Fibroblast of peridontal ligament (primary cell): ENCODE data around the gene SKAP1.

Source experiments
- DNase-seq: peaks from one replicate; pipeline ENCODE4 v3.0.0-alpha.2; 2010; ENCODE audit errors: extremely low read depth

Gene SKAP1

DNA sequence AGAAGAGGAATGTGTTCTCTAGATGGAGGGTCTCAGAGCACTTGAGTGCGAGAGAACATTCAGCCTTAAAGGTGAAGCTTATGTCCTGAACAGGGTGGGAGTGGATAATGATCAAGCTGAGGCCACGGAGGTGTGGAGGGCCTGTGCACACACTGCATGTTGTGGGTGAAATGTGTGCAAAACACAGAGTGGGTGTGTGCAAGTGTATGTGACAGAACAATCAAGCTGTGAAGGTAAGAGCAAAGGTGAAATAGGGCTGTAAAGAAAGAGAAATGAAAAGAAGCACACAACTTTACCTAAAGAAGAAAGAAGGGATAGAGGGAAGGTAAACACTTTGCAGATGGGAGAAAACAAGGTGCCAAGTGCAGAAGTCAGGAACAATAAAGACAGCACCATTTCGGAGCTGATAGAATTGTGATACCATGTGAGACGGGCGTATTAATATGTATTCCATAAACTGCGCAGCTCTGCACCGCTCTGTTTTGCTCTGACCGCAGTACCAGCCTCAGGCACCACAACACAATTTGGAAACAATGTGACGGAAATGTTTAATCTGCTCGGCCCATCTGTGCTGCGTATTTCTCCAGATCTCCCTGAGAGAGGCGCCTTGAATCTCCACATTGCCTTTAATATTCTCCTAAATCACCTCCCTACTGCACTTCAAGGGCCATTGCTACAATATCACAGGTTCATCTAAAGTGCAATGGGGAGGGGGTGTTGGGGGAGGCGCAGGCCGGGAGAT lies 281.8 kb downstream of the SKAP1 start:
- no peak for DNase-seq

GRCh38 chr17:48144976-48145798 lies 284.8 kb downstream of the SKAP1 start:
- DNase-seq = no peak

DNA sequence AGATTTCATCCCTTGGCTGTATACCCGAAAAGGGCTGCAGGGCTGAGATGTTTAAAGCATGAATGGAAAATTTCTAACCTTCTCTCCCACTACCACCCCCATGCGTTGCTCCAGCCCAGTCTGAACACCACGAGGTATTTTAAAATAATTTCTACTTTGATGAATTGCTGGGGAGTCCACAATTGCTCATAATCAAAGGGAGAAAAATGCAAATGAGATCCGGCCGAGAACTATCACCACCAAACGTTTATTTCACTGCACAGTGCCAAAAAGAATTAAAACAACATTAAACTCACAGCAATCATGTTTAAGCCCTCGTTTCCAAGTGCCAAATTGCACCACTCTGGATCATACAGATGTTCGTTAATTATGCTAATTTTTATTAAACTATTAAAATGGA lies 285.8 kb downstream of the SKAP1 start:
- DNase-seq = no peak

DNA sequence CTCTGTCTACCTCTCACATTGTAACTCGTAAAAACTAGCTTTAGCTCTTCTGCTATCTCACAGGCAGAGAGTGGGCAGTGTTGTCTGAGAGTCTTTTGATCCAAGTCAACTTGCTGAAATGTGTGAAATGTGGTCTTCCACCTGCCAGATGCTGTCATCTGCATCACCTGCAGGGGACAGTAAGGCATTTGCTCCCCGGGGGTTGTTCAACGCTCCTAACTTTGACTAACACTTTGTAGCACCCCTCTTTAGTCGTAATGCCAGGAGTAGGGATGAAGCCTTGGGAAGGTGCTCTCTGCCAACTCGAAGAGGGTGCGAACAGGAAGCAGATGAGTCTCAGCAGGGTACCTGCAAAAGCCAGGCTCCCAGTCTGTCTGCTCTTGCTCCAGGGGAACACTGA lies 286.4 kb downstream of the SKAP1 start:
- no peak for DNase-seq

DNA sequence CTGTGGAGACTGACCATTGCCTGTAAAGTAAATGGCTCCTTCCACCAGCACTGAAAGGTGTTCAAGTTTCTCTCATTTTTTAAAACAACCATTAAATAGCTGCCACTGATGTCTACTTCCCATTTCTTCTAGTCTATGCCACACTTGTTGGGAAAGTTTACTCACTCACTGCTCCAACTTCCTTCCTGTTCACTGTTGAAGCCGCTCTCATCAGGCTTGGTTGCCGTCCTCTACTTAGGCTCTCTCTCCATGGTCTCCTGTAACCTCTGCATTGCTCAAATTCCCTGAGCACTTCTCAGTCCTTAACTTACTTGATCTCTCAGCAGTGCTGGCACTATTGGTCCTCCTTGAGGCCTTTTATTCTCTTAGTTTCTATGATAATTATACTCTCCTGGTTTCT lies 290.1 kb downstream of the SKAP1 start:
- no peak for DNase-seq

- DNase-seq = no peak
These were observed 292.4 kb downstream of the SKAP1 start for GRCh38 chr17:48137656-48138055.

DNA sequence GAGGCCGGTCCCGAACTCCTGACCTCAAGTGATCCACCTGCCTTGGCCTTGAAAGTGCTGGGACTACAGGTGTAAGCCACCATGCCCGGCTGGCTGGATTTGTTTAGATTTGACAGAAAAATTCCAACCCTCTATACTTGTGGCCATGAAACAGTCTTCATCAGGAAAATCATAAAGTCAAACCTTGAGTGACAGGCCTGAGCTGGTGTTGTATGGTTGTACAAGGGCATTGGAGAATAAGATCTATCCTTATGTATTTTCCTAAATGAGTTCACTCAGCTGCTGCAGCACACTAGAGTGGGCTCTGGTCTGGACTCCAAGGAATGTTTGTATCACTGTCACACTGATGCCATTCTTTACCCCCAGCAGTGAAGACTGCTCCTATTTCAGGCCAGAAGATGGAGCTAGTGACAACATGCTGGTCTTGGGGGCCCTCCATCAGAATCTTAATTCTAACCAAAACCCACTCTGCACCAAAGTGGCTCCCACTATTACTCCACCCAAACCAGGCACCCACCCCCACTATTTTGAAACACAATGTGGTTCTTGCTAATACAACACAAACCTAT lies 295.0 kb downstream of the SKAP1 start:
- DNase-seq = no peak

GRCh38 chr17:48132385-48132784 lies 297.6 kb downstream of the SKAP1 start:
- no peak for DNase-seq

- DNase-seq = peak; percentile 78
These were observed 298.7 kb downstream of the SKAP1 start for GRCh38 chr17:48131216-48131824.

DNA sequence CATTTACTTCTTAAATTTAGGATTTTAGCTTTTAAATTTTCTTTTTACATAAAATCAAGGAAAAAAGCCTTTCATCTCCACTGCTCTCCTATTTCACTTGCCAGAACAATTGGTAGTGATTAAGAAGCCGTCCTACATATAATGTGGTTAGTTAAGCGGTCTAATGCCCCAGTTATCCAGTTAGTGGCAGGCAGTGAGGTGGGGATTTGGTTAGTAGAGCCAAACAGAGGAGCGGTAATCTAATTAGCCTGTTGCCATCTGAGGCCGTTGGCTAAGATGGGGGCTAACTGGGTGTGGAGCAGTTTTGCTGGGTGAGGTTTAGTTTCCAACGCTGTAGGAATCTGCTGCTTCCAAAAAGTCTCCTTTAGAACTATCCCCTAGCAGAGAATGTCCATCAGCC lies 300.0 kb downstream of the SKAP1 start:
- DNase-seq = no peak

DNA sequence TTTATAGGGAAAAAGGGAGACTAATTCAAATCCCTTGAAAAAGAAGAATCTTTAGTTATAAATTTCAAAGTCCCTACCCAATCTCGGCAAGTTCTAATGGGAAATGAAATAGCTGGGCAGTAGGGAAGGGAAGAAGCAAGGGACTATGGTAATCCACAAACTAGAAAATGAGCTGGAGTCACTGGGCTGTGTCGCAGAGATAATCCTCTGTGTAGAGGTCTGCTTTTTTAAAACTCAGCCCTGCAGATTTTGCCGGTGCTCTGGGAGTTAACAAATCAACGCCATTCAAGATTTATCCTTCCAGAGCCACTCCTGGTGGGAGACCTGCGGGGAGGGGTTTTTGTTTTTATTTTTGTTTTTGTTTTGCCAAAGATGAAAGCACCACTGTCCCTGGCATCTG lies 301.6 kb downstream of the SKAP1 start:
- DNase-seq = no peak

DNA sequence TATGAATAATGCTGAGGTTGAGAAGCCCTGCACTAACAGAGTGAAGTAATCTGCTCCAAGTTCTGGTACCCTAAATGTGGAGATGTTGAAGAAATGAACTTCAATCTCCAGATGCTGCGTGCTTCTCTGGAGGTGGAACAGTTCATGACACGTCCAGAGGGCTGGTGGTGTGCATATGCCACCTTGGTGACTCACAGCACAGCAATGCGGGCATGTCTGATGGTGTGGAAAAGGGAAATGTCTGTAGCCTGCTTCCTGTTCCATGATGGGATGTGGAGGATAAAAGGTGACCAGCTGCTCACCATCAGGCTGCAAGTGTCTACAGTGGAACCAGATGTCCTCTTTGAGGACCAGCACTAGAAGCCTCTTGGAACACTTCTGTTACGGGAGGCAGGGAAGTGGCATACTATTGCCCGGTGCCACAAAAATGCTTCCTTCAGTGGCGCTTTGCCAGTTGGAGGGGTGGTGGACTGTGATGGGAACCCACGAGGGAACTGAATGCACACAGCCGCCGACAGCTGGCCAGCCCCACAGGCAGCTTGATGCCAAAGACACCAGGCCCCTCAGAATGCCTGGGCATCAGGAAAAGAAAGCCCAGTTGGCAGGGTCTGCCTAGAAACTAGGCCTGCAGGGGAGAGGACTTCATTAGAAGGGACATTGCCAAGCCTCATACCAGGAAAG lies 302.5 kb downstream of the SKAP1 start:
- no peak for DNase-seq

- DNase-seq = peak; percentile 22
These were observed 303.5 kb downstream of the SKAP1 start for GRCh38 chr17:48126532-48126850.

DNA sequence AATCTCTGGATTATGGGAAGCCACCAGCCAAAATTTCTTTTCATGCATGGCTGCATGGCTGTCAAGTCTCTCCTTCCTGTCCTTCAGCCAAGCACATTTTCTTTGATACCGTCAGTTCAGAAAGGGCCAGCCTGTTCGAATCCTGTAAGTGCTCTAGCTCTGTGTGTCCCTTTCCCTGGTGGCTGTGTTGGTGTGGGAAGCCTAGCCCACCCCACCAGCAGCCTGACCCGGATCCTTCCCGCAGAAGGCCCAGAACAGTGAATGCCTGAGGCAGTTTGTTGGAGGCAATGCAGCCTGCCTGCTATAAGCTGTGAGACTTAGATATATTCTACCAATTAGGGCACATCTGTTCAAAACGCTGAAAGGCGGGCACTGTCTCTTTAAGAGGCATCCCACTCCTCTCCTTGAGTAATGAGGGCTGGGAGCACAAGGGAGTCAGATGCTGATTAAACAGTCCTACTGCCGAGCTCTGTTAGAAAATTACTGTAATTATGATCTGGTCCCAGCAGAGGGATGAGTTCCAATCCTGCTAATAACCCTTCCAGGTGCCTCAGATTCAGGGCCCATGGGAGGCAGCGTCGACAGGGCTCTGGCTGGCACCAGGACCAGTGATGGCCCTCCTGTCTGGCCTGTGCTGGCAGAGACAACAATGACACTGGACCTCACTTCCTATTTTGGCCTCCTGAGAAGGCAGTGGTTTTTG lies 304.0 kb downstream of the SKAP1 start:
- no peak for DNase-seq

DNA sequence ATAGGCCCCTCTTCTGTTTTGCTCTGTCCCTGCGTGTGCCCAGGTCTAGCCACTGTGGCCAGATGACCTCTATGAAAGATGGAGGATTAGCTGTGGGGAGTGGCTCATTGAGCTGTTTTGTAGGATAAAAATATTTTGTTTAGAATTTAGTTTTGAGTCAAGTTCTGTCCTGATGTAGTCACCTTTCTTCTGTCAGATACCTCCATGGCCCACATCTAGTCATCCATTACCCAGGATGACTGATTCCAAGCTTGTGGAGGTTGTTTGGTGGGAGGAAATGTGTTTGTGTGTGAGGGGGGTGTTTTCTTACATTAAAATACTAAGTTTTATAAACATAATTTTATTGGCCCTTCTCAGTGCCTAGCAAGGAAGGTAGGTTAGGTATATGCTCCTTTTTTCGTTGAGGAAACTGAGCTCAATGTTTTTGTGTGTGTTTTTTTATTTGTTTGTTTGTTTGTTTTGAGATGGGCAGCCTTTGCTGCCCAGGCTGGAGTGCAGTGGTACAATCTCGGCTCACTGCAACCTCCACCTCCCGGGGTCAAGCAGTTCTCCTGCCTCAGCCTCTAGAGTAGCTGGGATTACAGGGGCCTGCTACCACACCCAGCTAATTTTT lies 306.1 kb downstream of the SKAP1 start:
- no peak for DNase-seq

GRCh38 chr17:48123111-48123510 lies 306.9 kb downstream of the SKAP1 start:
- DNase-seq = no peak

DNA sequence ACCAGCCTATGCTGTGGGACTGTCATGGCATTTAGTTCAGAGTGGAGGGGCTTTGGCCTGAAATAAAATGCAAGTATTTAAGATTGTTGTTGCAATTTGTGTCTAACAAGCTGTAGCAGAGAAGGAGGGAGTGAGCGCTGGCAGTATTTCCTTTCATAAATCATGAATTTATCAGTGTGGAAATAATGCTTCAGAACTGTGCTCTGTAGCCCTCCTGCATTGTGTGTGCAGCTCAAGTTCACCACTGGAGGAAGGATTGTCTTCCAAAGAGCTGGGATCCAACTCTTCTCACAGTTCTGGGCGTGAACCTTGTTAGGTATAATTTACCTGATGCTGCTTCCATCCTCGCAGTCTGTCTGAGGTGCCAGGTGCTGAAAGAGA lies 307.4 kb downstream of the SKAP1 start:
- no peak for DNase-seq

DNA sequence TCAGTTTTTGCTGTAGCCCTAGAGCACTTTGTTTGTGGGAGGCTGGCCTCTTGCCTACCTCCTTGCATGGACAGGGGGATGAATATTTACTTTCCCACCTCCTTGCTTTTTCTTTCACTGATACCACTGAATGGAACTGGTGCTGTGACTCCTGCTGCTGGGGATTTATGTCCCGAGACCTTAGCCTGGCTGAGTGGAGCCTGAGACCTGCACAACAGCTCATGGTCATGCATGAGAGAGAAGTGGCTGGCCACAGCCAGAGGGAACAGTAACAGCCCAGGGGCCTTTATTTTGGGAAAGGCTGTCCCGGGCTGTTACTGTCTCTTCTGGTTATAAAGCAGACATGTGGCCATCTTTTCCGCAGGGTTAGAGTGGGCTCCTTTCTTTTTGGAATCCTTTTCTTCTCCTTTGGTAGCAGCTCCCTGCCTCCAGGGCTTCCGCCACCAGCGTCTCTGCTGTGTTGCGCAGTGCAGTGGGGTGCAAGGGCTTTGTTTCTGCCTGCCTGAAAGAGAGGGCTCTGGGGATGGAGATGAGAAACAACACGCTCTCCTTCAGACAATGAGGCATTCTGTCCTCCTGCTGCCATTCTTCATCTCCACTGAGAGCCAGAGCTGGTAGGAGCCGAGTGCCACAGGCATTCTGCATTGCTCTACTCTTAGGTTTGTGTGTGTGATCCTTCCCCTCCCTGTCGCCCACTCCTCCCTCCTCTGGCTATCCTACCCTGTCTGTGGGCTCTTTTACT lies 307.9 kb downstream of the SKAP1 start:
- DNase-seq = no peak

GRCh38 chr17:48113201-48113676 lies 316.8 kb downstream of the SKAP1 start:
- no peak for DNase-seq

DNA sequence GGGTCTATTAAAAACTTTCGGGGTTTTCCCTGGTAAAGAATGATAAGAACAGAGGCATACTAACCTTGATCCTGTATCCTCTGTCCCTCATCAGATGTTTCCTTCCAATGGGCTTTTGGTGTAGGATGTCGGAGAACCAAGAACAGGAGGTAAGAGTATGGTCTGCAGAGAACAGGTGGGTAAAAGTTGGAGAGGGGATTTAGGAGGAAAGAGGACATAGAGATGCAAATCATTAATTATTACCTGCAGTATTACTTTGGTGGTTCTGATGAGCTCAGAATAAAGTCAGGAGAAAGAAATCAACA lies 318.1 kb downstream of the SKAP1 start:
- no peak for DNase-seq
